ENCODE measurements around the gene ERC2.

GRCh38 chr3:55623786-55624185 is 844.5 kb downstream of the ERC2 start:
- TF ChIP-seq, protein P1, sequence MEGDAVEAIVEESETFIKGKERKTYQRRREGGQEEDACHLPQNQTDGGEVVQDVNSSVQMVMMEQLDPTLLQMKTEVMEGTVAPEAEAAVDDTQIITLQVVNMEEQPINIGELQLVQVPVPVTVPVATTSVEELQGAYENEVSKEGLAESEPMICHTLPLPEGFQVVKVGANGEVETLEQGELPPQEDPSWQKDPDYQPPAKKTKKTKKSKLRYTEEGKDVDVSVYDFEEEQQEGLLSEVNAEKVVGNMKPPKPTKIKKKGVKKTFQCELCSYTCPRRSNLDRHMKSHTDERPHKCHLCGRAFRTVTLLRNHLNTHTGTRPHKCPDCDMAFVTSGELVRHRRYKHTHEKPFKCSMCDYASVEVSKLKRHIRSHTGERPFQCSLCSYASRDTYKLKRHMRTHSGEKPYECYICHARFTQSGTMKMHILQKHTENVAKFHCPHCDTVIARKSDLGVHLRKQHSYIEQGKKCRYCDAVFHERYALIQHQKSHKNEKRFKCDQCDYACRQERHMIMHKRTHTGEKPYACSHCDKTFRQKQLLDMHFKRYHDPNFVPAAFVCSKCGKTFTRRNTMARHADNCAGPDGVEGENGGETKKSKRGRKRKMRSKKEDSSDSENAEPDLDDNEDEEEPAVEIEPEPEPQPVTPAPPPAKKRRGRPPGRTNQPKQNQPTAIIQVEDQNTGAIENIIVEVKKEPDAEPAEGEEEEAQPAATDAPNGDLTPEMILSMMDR (IDR thresholded peaks at IDR 0.05), result no peak
- TF ChIP-seq EP300 (IDR thresholded peaks at IDR 0.05) (no peak), POLR2A (IDR thresholded peaks at IDR 0.05) (no peak), POLR2AphosphoS5 (IDR thresholded peaks at IDR 0.05) (no peak)
